ENCODE measurements around the gene FCGBP. TPM values are rescaled to one million over a fixed set of nuclear protein-coding genes. Genes with fewer than 3 reads are reported as not detected.

Gene FCGBP
- total and polyA plus RNA-seq, 4 donors = 1.3 to 65.8 (median 26.5) TPM

- Histone ChIP-seq H3K9ac (ENCODE audit: insufficient read depth in 1 of 2, low read length in 2 of 2) (no peak overlapping the region), H3K4me3 (no peak overlapping the region), H3K27ac (ENCODE audit: low read depth in 1 of 2, low read length in 1 of 2) (no peak overlapping the region), H3K9me3 (ENCODE audit: control insufficient read depth in 4 of 4, insufficient read depth in 3 of 4, low read length in 3 of 4) (peaks cover 0 to 2% (median 0%) of the 10 kb centered on the region in 4 donors), H3K4me1 (ENCODE audit: control insufficient read depth in 5 of 5, insufficient read depth in 5 of 5, low read length in 5 of 5) (peaks cover 0 to 3% (median 0%) of the 10 kb centered on the region in 5 donors), H3K36me3 (ENCODE audit: control insufficient read depth in 4 of 4, insufficient read depth in 4 of 4, low read length in 4 of 4) (no peaks in the 10 kb centered on the region), H3K27me3 (ENCODE audit: control insufficient read depth in 3 of 3, insufficient read depth in 3 of 3, low read length in 2 of 3) (no peaks in the 10 kb centered on the region)
- no peak for ATAC-seq (ENCODE audit: insufficient read depth, low FRiP score)
- TF ChIP-seq, protein P1, sequence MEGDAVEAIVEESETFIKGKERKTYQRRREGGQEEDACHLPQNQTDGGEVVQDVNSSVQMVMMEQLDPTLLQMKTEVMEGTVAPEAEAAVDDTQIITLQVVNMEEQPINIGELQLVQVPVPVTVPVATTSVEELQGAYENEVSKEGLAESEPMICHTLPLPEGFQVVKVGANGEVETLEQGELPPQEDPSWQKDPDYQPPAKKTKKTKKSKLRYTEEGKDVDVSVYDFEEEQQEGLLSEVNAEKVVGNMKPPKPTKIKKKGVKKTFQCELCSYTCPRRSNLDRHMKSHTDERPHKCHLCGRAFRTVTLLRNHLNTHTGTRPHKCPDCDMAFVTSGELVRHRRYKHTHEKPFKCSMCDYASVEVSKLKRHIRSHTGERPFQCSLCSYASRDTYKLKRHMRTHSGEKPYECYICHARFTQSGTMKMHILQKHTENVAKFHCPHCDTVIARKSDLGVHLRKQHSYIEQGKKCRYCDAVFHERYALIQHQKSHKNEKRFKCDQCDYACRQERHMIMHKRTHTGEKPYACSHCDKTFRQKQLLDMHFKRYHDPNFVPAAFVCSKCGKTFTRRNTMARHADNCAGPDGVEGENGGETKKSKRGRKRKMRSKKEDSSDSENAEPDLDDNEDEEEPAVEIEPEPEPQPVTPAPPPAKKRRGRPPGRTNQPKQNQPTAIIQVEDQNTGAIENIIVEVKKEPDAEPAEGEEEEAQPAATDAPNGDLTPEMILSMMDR (IDR thresholded peaks at IDR 0.05; ENCODE audit: control extremely low read depth, extremely low read depth) = no peak
- 74 to 75% methylated on average over 1 of the region's 1 CpG for WGBS, 2 donors
- no peak for DNase-seq
These were observed 5.9 kb upstream of the FCGBP start for GRCh38 chr19:39940221-39940833.

- no peaks in the 10 kb centered on the region for H3K36me3 ChIP-seq (ENCODE audit: control insufficient read depth in 4 of 4, insufficient read depth in 4 of 4, low read length in 4 of 4)
- no peak for DNase-seq
- peaks cover 0 to 2% (median 0%) of the 10 kb centered on the region in 4 donors for H3K9me3 ChIP-seq (ENCODE audit: control insufficient read depth in 4 of 4, insufficient read depth in 3 of 4, low read length in 3 of 4)
- H3K4me3 ChIP-seq = no peak overlapping the region
- WGBS, 2 donors = 70 to 75% methylated on average over 6 of the region's 6 CpGs
- peaks cover 0 to 3% (median 0%) of the 10 kb centered on the region in 5 donors for H3K4me1 ChIP-seq (ENCODE audit: control insufficient read depth in 5 of 5, insufficient read depth in 5 of 5, low read length in 5 of 5)
- no peaks in the 10 kb centered on the region for H3K27me3 ChIP-seq (ENCODE audit: control insufficient read depth in 3 of 3, insufficient read depth in 3 of 3, low read length in 2 of 3)
- H3K9ac ChIP-seq (ENCODE audit: insufficient read depth in 1 of 2, low read length in 2 of 2) = no peak overlapping the region
- TF ChIP-seq, protein P1 (IDR thresholded peaks at IDR 0.05; ENCODE audit: control extremely low read depth, extremely low read depth) = no peak
- H3K27ac ChIP-seq (ENCODE audit: low read depth in 1 of 2, low read length in 1 of 2) = no peak overlapping the region
- no peak for ATAC-seq (ENCODE audit: insufficient read depth, low FRiP score)
These were observed 5.1 kb upstream of the FCGBP start for GRCh38 chr19:39939556-39939955.

DNA sequence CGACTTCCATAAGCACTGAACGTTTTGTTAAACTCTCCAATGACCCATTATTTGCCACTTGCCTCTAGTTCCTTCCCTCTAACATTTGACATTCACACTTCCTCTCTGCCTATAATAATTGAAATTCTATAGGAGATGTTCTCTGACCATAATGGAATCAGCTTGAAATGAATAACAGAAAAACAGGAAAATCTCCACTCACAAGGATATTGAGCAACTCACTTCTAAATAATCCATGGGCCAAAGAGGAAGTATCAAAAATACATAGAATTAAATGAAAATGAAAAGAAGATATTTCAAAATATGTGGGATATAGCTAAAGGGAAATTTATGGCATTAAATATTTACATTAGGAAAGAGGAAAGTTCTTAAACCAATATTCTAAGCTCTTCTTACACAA, 3.4 kb upstream of the FCGBP start:
- no peaks in the 10 kb centered on the region for H3K27me3 ChIP-seq (ENCODE audit: control insufficient read depth in 3 of 3, insufficient read depth in 3 of 3, low read length in 2 of 3)
- TF ChIP-seq, protein P1 (IDR thresholded peaks at IDR 0.05; ENCODE audit: control extremely low read depth, extremely low read depth) = no peak
- H3K9ac ChIP-seq (ENCODE audit: insufficient read depth in 1 of 2, low read length in 2 of 2) = no peak overlapping the region
- H3K36me3 ChIP-seq (ENCODE audit: control insufficient read depth in 4 of 4, insufficient read depth in 4 of 4, low read length in 4 of 4) = no peaks in the 10 kb centered on the region
- H3K4me1 ChIP-seq (ENCODE audit: control insufficient read depth in 5 of 5, insufficient read depth in 5 of 5, low read length in 5 of 5) = peaks cover 0 to 3% (median 0%) of the 10 kb centered on the region in 5 donors
- ATAC-seq (ENCODE audit: insufficient read depth, low FRiP score) (no peak), DNase-seq (no peak)
- no peak overlapping the region for H3K27ac ChIP-seq (ENCODE audit: low read depth in 1 of 2, low read length in 1 of 2)
- 23 to 29% methylated on average over 2 of the region's 2 CpGs for WGBS, 2 donors
- peaks cover 0 to 2% (median 0%) of the 10 kb centered on the region in 4 donors for H3K9me3 ChIP-seq (ENCODE audit: control insufficient read depth in 4 of 4, insufficient read depth in 3 of 4, low read length in 3 of 4)
- H3K4me3 ChIP-seq = no peak overlapping the region
